ENCODE results near the gene HNRNPR. TPM values are rescaled to one million over a fixed set of nuclear protein-coding genes. Genes with fewer than 3 reads are reported as not detected.

HNRNPR gene
- total and polyA plus RNA-seq, 8 donors = 84.3 to 277 (median 224) TPM

DNA sequence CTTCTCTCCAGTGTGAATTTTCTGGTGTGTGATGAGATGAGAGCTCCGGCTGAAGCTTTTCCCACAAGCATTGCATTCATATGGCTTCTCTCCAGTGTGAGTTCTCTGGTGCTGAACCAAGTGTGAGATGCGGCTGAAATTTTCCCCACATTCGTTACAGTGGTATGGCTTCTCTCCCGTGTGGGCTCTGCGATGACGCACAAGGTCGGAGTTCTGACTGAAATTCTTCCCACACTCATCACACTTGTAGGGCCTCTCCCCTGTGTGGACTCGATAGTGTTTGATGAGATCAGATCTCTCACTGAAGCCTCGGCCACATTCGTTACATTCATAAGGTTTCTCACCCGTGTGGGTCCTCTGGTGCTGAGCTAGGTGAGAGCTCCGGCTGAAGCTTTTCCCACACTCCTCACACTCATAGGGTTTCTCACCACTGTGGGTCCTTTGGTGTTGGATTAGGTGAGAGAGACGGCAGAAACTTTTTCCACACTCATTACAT, 18.2 kb upstream of the HNRNPR start:
- Histone ChIP-seq H3K4me3 (no peak overlapping the region), H3K9me3 (peaks cover 17 to 64% of the 10 kb centered on the region in 2 donors), H3K4me1 (peaks cover 0 to 8% of the 10 kb centered on the region in 2 donors), H3K27ac (no peak overlapping the region), H3K27me3 (no peaks in the 10 kb centered on the region), H3K36me3 (peaks cover 13 to 72% of the 10 kb centered on the region in 2 donors)
- no peak for TF ChIP-seq CTCF (IDR thresholded peaks at IDR 0.05)
- ATAC-seq (no peak), DNase-seq (no peak)
- intact Hi-C loops (cut with DNase I) = no loop called here

DNA sequence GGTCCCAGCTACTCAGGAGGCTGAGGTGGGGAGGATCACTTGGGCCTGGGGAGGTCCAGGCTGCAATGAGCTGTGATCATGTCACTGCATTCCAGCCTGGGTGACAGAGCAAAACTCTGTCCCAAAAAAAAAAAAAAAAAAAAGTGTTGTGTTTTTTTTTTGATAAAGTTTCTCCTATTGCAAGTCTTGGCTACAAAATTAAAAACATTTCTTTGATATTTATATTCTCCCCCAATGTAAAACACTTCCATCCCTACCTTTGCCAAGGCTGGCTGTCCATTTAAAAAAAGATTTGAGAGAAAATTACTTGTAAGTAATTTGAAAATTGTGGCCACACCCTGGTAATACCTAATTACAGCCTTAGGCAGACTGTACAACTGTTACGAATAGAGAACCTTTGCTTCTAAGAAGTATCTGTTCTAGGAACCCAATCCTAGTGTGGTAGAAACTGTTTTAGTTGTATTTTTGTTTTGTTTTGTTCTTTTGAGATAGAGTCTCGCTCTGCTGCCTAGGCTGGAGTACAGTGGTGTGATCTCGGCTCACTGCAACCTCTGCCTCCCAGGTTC, 14.3 kb upstream of the HNRNPR start:
- intact Hi-C loops (cut with DNase I) = no loop called here
- H3K36me3 ChIP-seq = peaks cover 13 to 40% of the 10 kb centered on the region in 2 donors
- DNase-seq (no peak), ATAC-seq (no peak)
- H3K27ac ChIP-seq = no peak overlapping the region
- TF ChIP-seq CTCF (IDR thresholded peaks at IDR 0.05) = no peak
- H3K9me3 ChIP-seq = peaks cover 17 to 48% of the 10 kb centered on the region in 2 donors
- no peaks in the 10 kb centered on the region for H3K27me3 ChIP-seq
- no peak overlapping the region for H3K4me3 ChIP-seq
- no peaks in the 10 kb centered on the region for H3K4me1 ChIP-seq

DNA sequence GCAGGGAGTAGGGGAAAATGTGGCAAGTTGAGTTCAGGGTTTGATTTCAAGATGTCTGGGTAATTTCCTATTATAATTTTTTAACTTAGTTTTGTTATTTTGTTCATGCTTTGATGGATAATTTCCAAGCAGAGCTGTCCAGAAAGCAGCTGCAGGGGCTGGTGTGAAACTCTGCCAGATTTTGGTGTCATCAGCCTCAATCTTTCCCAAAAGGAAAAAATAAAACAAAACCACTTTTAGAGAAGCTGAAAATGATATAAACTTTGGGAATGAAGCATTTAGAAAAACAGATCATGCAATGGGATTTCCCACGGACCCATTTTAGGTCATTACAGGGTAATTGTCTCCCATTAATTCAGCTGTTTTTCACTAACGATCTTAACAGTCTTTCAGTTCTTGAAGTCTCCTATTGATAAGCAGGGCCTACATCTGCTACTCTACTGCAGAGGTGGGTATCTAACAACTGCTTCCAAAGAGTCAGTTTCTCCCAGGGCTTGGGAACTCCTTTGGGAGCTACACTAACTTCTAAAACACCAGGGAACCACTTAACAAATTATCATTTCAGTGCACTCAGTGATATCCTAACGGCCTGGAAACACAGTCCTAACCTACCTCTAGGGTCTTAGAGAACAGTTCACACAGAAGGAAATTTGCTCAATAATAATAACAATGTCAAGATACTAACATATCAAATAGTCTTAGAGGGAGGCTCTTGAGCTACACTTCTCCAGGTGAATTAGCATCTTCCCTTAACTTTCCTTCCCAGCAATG, 13.2 kb upstream of the HNRNPR start:
- Histone ChIP-seq H3K27ac (no peak overlapping the region), H3K4me1 (no peaks in the 10 kb centered on the region), H3K4me3 (no peak overlapping the region), H3K36me3 (peaks cover 4 to 30% of the 10 kb centered on the region in 2 donors), H3K9me3 (peaks cover 8 to 38% of the 10 kb centered on the region in 2 donors), H3K27me3 (no peaks in the 10 kb centered on the region)
- no peak for DNase-seq
- intact Hi-C loops (cut with DNase I) = no loop called here
- ATAC-seq = no peak
- TF ChIP-seq CTCF (IDR thresholded peaks at IDR 0.05) = no peak

GRCh38 chr1:23356471-23357137, 12.5 kb upstream of the HNRNPR start:
- intact Hi-C loops (cut with DNase I) = no loop called here
- Histone ChIP-seq H3K27ac (no peak overlapping the region), H3K36me3 (peaks cover 0 to 23% of the 10 kb centered on the region in 2 donors), H3K4me1 (no peaks in the 10 kb centered on the region), H3K9me3 (peaks cover under 1 to 30% of the 10 kb centered on the region in 2 donors), H3K27me3 (no peaks in the 10 kb centered on the region), H3K4me3 (no peak overlapping the region)
- DNase-seq (no peak), ATAC-seq (no peak)
- no peak for TF ChIP-seq CTCF (IDR thresholded peaks at IDR 0.05)

DNA sequence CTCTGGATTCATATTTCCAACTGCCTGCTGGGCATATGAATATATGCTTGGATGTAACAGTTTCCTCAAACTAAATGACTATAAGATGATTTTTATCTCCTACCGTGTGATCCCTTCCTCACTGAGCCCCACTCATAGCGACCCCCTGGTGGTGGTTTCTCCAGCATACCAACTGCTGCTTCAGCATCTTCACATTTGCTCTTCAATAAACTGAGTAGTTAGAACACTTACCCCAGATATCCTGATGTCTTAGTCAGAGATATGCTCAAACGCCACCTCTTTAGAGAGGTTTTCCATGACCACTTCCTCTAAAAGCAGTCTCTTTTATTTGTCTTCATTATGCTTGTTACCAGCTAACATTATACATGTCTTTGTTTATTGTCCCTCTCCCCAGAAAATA, 10.2 kb upstream of the HNRNPR start:
- no peaks in the 10 kb centered on the region for H3K4me1 ChIP-seq
- DNase-seq = no peak
- H3K9me3 ChIP-seq = peaks cover 0 to 7% of the 10 kb centered on the region in 2 donors
- intact Hi-C loops (cut with DNase I) = no loop called here
- H3K36me3 ChIP-seq = no peaks in the 10 kb centered on the region
- no peak for TF ChIP-seq CTCF (IDR thresholded peaks at IDR 0.05)
- no peak overlapping the region for H3K4me3 ChIP-seq
- no peak overlapping the region for H3K27ac ChIP-seq
- no peak for ATAC-seq
- H3K27me3 ChIP-seq = no peaks in the 10 kb centered on the region

Data from left lung (tissue), 10 donors.